Naive thymus-derived CD4-positive, alpha-beta T cell (primary cell): ENCODE data around the gene ANXA8. TPM values are rescaled to one million over a fixed set of nuclear protein-coding genes. Genes with fewer than 3 reads are reported as not detected.
A peak's percentile ranks its signal among the peaks of the same experiment; 100 is the strongest.
"Not testable (repeated sequence)": the region's sequence is repeated elsewhere in the genome, so short reads cannot be mapped to it uniquely, and the experiment has no call there.

Source experiments
- ATAC-seq: fragments of 150-1000 bp; cut with Tn5 transposase; 2 replicates; pipeline ENCODE4 v1.10.0; 2021; ENCODE audit warnings: mild to moderate bottlenecking, moderate library complexity
- CTCF ChIA-PET: fragments of 350-600 bp; sonication (Branson Sonifier 250); formaldehyde crosslinking; loops from one replicate; lab custom pipeline; 2021; ENCODE audit warnings: antibody characterized with exemption; lab: Charles Lee
- POLR2A ChIA-PET: fragments of 350-600 bp; sonication (Branson Sonifier 250); formaldehyde crosslinking; loops from one replicate; lab custom pipeline; 2021; ENCODE audit warnings: antibody characterized with exemption, inconsistent platforms; lab: Charles Lee
- DNase-seq, 9 donors: peaks; one replicate each; pipeline versions ENCODE4 v3.0.0 to v3.0.0-alpha.2; 2020 to 2022; ENCODE audit warnings: mixed read lengths in 1 of 9
- H3K27ac ChIP-seq: one replicate; pipeline ENCODE4 v1.7.0; 2013; ENCODE audit warnings: mild to moderate bottlenecking, low read depth, low read length, moderate library complexity
- H3K27me3 ChIP-seq, 2 donors: one replicate each; pipeline ENCODE4 v1.7.0; 2013; ENCODE audit warnings: low read length in 2 of 2, mild to moderate bottlenecking in 2 of 2, moderate library complexity in 2 of 2; ENCODE audit not compliant: control insufficient read depth in 2 of 2, insufficient read depth in 2 of 2
- H3K36me3 ChIP-seq, 3 experiments: 1 replicate in 2 of 3; 2 replicates in 1 of 3; pipeline ENCODE4 v1.7.0; 2013; ENCODE audit warnings: low read length in 3 of 3, mild to moderate bottlenecking in 3 of 3, moderate library complexity in 1 of 3; ENCODE audit not compliant: insufficient read depth in 3 of 3, control insufficient read depth in 2 of 3
- H3K4me1 ChIP-seq, 2 donors: one replicate each; pipeline ENCODE4 v1.7.0; 2013; ENCODE audit warnings: low read length in 2 of 2, mild to moderate bottlenecking in 2 of 2, moderate library complexity in 1 of 2; ENCODE audit not compliant: control insufficient read depth in 2 of 2, insufficient read depth in 2 of 2
- H3K4me3 ChIP-seq: 2 replicates; pipeline ENCODE4 v1.7.0; 2013; ENCODE audit warnings: mild to moderate bottlenecking, low read length
- H3K9me3 ChIP-seq, 3 experiments: 1 replicate in 2 of 3; 2 replicates in 1 of 3; pipeline ENCODE4 v1.7.0; 2013; ENCODE audit warnings: low read length in 3 of 3; ENCODE audit not compliant: control insufficient read depth in 2 of 3
- H3K27ac Mint-ChIP-seq, 9 donors: one replicate each; pipeline ENCODE4 v1.8.0; 2020 to 2022; ENCODE audit warnings: mixed read lengths in 9 of 9, mild to moderate bottlenecking in 8 of 9, moderate library complexity in 5 of 9, inconsistent platforms in 2 of 9
- H3K27me3 Mint-ChIP-seq, 5 donors: one replicate each; pipeline ENCODE4 v1.8.0; 2021 to 2022; ENCODE audit warnings: mixed read lengths in 5 of 5, mild to moderate bottlenecking in 1 of 5
- H3K36me3 Mint-ChIP-seq, 5 donors: one replicate each; pipeline ENCODE4 v1.8.0; 2020 to 2022; ENCODE audit warnings: mixed read lengths in 5 of 5, mild to moderate bottlenecking in 3 of 5, inconsistent platforms in 1 of 5
- H3K4me1 Mint-ChIP-seq, 7 donors: one replicate each; pipeline ENCODE4 v1.8.0; 2020 to 2022; ENCODE audit warnings: mixed read lengths in 7 of 7, mild to moderate bottlenecking in 3 of 7, inconsistent platforms in 1 of 7
- H3K4me3 Mint-ChIP-seq, 10 donors: one replicate each; pipeline ENCODE4 v1.8.0; 2020 to 2022; ENCODE audit warnings: mild to moderate bottlenecking in 10 of 10, mixed read lengths in 10 of 10, moderate library complexity in 6 of 10, inconsistent platforms in 2 of 10
- H3K9me3 Mint-ChIP-seq, 11 donors: one replicate each; pipeline ENCODE4 v1.8.0; 2020 to 2022; ENCODE audit warnings: mixed read lengths in 11 of 11, mild to moderate bottlenecking in 4 of 11, inconsistent platforms in 1 of 11, moderate library complexity in 1 of 11
- intact Hi-C, 2 donors: fragments of 100-400 bp; cut with micrococcal nuclease; formaldehyde crosslinking; loops; one replicate each; pipeline ENCODE4 v1.15.1; 2023
- polyA plus RNA-seq, 2 donors: library from polyadenylated mRNA; unstranded; fragments of 300-500 nt; fragmentation: Illumina TruSeq; gene quantifications; one replicate each; pipeline ENCODE4 v1.2.3, GENCODE V29; 2021
- total RNA-seq, 6 experiments: library from RNA in 5 of 6; stranded (reverse) in 5 of 6; gene quantifications; 1 replicate in 5 of 6; 2 replicates in 1 of 6; pipeline ENCODE4 v1.2.3 and lab custom pipeline; 2021 to 2026

The ANXA8 gene
- total and polyA plus RNA-seq, 7 experiments from 2014 or later = 0.63 TPM; not detected in 6

- H3K27me3 ChIP-seq, intact Hi-C loops, H3K4me1 ChIP-seq, POLR2A ChIA-PET, H3K9me3 Mint-ChIP-seq, DNase-seq, H3K36me3 ChIP-seq, H3K27ac ChIP-seq, H3K4me3 Mint-ChIP-seq, ATAC-seq, H3K27ac Mint-ChIP-seq, H3K4me1 Mint-ChIP-seq, H3K9me3 ChIP-seq, H3K36me3 Mint-ChIP-seq, H3K4me3 ChIP-seq, H3K27me3 Mint-ChIP-seq, CTCF ChIA-PET: not testable (repeated sequence)
Measured at GRCh38 chr10:47465216-47465917, 18.5 kb downstream of the ANXA8 start.

GRCh38 chr10:47462577-47463358, 21.1 kb downstream of the ANXA8 start:
- H3K4me3 ChIP-seq, H3K9me3 Mint-ChIP-seq, ATAC-seq, H3K4me1 Mint-ChIP-seq, intact Hi-C loops, H3K36me3 Mint-ChIP-seq, POLR2A ChIA-PET, H3K27ac ChIP-seq, H3K9me3 ChIP-seq, H3K4me3 Mint-ChIP-seq, H3K4me1 ChIP-seq, H3K27ac Mint-ChIP-seq, CTCF ChIA-PET, H3K27me3 ChIP-seq, DNase-seq, H3K36me3 ChIP-seq: not testable (repeated sequence)
- peaks cover 0 to 15% (median 6%) of the 10 kb centered on the region in 5 donors for H3K27me3 Mint-ChIP-seq

- H3K4me1 ChIP-seq, H3K27me3 ChIP-seq, intact Hi-C loops, H3K36me3 Mint-ChIP-seq, H3K4me1 Mint-ChIP-seq, POLR2A ChIA-PET, H3K36me3 ChIP-seq, H3K27ac ChIP-seq, H3K9me3 ChIP-seq, CTCF ChIA-PET, H3K4me3 ChIP-seq, H3K9me3 Mint-ChIP-seq, H3K27ac Mint-ChIP-seq: not testable (repeated sequence)
- DNase-seq = peak in 3 of 9 donors; percentile 1 to 15 (median 12)
- Mint-ChIP-seq H3K27me3 (peaks cover 0 to 15% (median 6%) of the 10 kb centered on the region in 5 donors), H3K4me3 (peak overlapping the region in 8 of 10 donors; percentile 40 to 64 (median 51))
- ATAC-seq = peak; percentile 77
Measured at GRCh38 chr10:47461261-47461687, 22.6 kb downstream of the ANXA8 start.

GRCh38 chr10:47458466-47459154, 25.3 kb downstream of the ANXA8 start:
- Histone ChIP-seq H3K4me1 (no peaks in the 10 kb centered on the region), H3K27ac (no peak overlapping the region), H3K9me3 (no peaks in the 10 kb centered on the region), H3K4me3 (no peak overlapping the region), H3K36me3 (no peaks in the 10 kb centered on the region), H3K27me3 (no peaks in the 10 kb centered on the region)
- no peak overlapping the region for H3K4me3 Mint-ChIP-seq
- intact Hi-C loops = no loop called here
- no peaks in the 10 kb centered on the region for H3K36me3 Mint-ChIP-seq
- POLR2A ChIA-PET = no interaction called here
- DNase-seq = no peak
- CTCF ChIA-PET = no interaction called here
- H3K9me3 Mint-ChIP-seq = no peaks in the 10 kb centered on the region
- peaks cover 0 to 3% (median 0%) of the 10 kb centered on the region in 7 donors for H3K4me1 Mint-ChIP-seq
- ATAC-seq = no peak
- peaks cover 0 to 20% (median 6%) of the 10 kb centered on the region in 5 donors for H3K27me3 Mint-ChIP-seq
- no peak overlapping the region for H3K27ac Mint-ChIP-seq

- intact Hi-C loops = no loop called here
Measured at GRCh38 chr10:47457826-47458225, 26.1 kb downstream of the ANXA8 start.

GRCh38 chr10:47457528-47457820, 26.4 kb downstream of the ANXA8 start:
- H3K4me3 ChIP-seq = no peak overlapping the region
- no peaks in the 10 kb centered on the region for H3K27me3 ChIP-seq
- POLR2A ChIA-PET = no interaction called here
- H3K27me3 Mint-ChIP-seq = peaks cover 0 to 22% (median 7%) of the 10 kb centered on the region in 5 donors
- CTCF ChIA-PET = no interaction called here
- H3K4me3 Mint-ChIP-seq = no peak overlapping the region
- H3K4me1 Mint-ChIP-seq = peaks cover 0 to 3% (median 0%) of the 10 kb centered on the region in 7 donors
- no peaks in the 10 kb centered on the region for H3K36me3 Mint-ChIP-seq
- no peak overlapping the region for H3K27ac Mint-ChIP-seq
- intact Hi-C loops = no loop called here
- ATAC-seq (no peak), DNase-seq (peak in 1 of 9 donors; percentile 7)
- no peaks in the 10 kb centered on the region for H3K4me1 ChIP-seq
- H3K9me3 Mint-ChIP-seq = no peaks in the 10 kb centered on the region
- no peaks in the 10 kb centered on the region for H3K36me3 ChIP-seq
- H3K9me3 ChIP-seq = no peaks in the 10 kb centered on the region
- no peak overlapping the region for H3K27ac ChIP-seq

More at GRCh38 chr10:47457826-47458225, 26.1 kb downstream of the ANXA8 start:
- ChIA-PET POLR2A (no interaction called here), CTCF (no interaction called here)
- H3K27me3 ChIP-seq = no peaks in the 10 kb centered on the region
- no peak overlapping the region for H3K27ac ChIP-seq
- no peaks in the 10 kb centered on the region for H3K4me1 ChIP-seq
- Mint-ChIP-seq H3K27me3 (peaks cover 0 to 22% (median 6%) of the 10 kb centered on the region in 5 donors), H3K27ac (no peak overlapping the region), H3K4me1 (peaks cover 0 to 3% (median 0%) of the 10 kb centered on the region in 7 donors), H3K9me3 (no peaks in the 10 kb centered on the region), H3K4me3 (no peak overlapping the region), H3K36me3 (no peaks in the 10 kb centered on the region)
- no peak overlapping the region for H3K4me3 ChIP-seq
- H3K9me3 ChIP-seq = no peaks in the 10 kb centered on the region
- no peaks in the 10 kb centered on the region for H3K36me3 ChIP-seq
- DNase-seq (no peak), ATAC-seq (no peak)
